D721Med (cell line): ENCODE results near the gene TMED1.
A peak's percentile ranks its signal among the peaks of the same experiment; 100 is the strongest.

Experiments used
- DNase-seq: peaks from one replicate; pipeline ENCODE4 v3.0.0; 2011; ENCODE audit warnings: low spot score; ENCODE audit not compliant: insufficient read length
- FAIRE-seq: peaks from 2 replicates; lab custom pipeline; 2011; peaks lifted over from hg19 to GRCh38; lab: Jason Lieb, UNC
- CTCF ChIP-seq: IDR thresholded peaks from 2 replicates; pipeline ENCODE4 v1.5.1; 2012; ENCODE audit warnings: mild to moderate bottlenecking, control low read depth; ENCODE audit not compliant: insufficient read depth; ENCODE audit errors: missing control alignments

TMED1 gene

DNA sequence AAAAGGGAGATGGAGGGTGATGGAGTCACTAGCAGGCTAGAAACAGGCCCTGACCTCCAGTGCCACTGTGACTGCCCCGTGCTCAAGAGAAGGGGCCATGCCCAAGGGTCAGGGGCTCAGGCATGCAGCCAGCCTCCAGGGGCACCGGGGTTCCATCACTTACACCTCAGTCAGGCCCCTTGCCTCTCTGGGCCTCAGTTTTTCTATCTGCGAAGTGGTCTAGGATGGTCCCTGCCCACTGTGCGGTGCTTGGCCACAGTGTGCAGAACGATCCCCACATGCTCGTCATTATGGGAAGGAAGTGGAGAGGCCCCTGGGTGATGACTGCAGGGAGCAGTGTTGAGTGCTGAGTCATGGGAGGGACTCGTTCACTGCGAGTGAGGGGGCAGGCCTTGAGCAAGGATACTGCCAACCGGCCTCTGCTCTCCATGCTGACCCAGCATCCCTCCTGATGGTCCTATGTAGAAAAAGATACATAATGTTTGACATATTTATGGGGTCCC, 23.1 kb downstream of the TMED1 start:
- DNase-seq (no peak), FAIRE-seq (no peak)
- TF ChIP-seq CTCF = no peak

DNA sequence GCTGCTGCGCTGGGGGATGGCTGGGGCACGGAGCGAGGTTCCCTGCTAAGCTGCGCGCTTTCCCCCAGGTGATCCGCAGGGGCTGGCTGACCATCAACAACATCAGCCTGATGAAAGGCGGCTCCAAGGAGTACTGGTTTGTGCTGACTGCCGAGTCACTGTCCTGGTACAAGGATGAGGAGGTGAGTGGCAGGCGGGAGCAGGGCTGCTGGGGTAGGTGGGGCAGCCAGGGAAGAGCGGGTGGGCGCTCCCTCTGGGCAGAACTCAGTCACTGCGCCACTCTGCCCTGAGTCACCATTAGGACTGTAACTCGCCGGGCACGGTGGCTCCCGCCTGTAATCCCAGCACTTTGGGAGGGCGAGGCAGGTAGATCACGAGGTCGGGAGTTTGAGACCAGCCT, 23.8 kb downstream of the TMED1 start:
- TF ChIP-seq CTCF = no peak
- FAIRE-seq (no peak), DNase-seq (no peak)

DNA sequence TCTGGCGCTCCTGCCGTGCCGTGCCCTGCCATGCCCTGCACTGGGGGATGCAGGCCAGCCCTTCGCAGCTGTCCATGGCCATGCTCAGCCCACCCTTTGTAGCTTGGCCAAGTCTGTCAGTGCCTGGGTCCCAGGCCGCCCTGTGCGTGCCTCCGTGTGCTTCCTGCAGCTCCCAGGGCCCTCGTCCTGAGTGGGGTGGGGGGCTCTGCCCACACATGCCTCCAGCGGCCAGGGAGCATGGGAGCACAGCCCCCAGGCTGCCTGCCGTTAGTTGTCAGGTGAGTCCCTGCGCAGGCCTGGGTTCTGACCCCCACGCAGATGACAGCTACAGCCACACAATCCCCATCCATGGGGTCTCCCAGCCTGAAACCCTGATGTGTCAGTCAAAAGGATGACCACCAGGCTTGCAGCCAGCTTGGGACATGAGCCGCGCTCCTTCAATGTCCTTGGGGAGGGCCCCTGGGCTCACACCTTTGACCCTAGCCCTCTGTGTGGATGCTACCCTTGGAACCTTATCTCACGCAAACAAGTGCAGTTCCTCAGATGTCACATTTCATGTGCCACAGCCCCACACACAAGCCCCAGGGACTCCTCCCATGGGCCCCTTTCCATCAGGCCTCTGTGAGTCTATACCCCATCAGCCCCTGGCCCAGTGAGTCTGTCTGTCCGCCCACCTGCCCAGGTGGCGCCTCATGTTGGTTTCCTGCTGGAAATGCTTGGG, 24.5 kb downstream of the TMED1 start:
- FAIRE-seq (no peak), DNase-seq (no peak)
- no peak for TF ChIP-seq CTCF

DNA sequence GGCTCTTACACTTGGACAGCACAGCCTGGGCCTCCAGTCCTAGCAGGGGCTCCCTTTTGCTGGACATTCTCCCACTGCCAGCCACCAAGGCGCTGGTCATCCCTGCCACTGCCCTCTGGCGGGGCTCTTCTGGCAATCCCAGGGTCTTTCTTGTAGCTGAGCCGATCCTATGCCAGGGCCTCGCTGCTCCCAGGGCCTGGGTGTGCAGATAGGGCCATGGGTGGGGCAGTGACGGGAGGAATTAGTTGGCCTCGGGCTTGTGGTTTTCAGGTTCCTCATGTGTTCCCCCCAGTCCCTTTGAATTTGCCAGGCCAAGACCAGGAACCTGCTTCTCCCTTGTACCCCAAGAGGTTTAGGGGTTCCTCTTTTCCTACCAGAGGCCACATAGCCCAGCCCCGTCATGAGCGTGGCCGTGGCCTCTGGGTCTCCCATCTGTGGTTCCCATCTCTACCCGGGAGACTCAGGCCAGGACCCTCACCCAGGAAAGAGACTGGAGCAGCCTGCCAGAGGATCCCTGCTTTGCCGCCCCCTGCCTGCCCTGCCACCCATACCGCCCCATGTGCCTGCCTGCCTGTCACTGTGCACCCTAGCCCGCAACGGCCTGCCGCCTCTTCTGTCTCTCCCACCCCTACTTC, 26.2 kb downstream of the TMED1 start:
- no peak for TF ChIP-seq CTCF
- DNase-seq (no peak), FAIRE-seq (no peak)

DNA sequence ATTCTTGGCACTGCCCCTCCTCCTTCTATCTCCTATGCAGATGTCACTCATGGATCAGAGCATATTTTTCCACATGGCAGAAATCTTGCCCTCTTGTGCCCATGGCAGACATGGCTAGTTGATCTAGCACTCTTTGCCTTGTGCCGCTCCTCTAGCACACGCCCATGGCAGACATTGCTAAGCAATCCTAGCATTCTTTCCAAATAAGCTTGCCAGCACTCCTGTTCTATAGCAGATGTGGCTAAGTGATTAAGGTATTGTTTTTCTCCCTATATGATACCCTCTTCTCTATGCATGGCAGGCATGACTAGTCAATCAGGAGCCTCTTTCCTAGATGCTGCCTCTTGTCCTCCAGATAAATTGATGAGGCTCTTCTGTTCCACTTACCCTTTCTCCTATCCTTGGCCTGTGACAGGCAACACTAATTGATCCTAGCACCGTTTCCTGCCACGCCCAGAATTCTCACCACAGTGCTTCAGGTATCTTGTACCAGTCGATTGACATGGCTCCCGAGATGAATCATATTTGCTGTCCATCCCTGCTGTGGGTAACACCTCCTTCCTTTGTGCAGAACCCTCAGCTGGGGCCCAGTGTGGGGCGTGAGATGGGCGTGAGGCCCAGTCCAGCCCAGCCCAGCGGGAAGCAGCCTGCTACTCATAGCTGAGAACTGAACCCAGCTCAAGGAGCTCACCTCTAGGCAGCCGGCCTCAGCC, 26.9 kb downstream of the TMED1 start:
- FAIRE-seq (no peak), DNase-seq (no peak)

GRCh38 chr19:10805758-10806247, 30.2 kb downstream of the TMED1 start:
- DNase-seq (peak; percentile 55), FAIRE-seq (no peak)
- TF ChIP-seq CTCF = no peak

More for the DNA sequence above, 26.9 kb downstream of the TMED1 start:
- no peak for TF ChIP-seq CTCF
